NT2/D1 (cell line): Measurements from ENCODE around the gene FYB1.
"Not testable (repeated sequence)": the region's sequence is repeated elsewhere in the genome, so short reads cannot be mapped to it uniquely, and the experiment has no call there.

Experiments
- DNase-seq: peaks from one replicate; pipeline ENCODE4 v3.0.0-alpha.2; 2011; ENCODE audit warnings: low read depth, low spot score
- H3K27me3 ChIP-seq: 2 replicates; pipeline ENCODE4 v1.6.0; 2011; ENCODE audit warnings: mild to moderate bottlenecking; ENCODE audit not compliant: insufficient read length, insufficient read depth
- H3K36me3 ChIP-seq: 2 replicates; pipeline ENCODE4 v1.6.1; 2011; ENCODE audit warnings: mild to moderate bottlenecking, low read length, mixed read lengths; ENCODE audit not compliant: insufficient read depth, insufficient read length
- H3K4me1 ChIP-seq: 2 replicates; pipeline ENCODE4 v1.5.1; 2011; ENCODE audit not compliant: insufficient read depth, insufficient read length
- H3K4me3 ChIP-seq: 2 replicates; pipeline ENCODE4 v1.5.1; 2011; ENCODE audit warnings: low read depth; ENCODE audit not compliant: insufficient read length
- H3K9ac ChIP-seq: 2 replicates; pipeline ENCODE4 v1.6.0; 2011; ENCODE audit warnings: low read depth; ENCODE audit not compliant: insufficient read length
- H3K9me3 ChIP-seq: 2 replicates; pipeline ENCODE4 v1.5.1; 2011; ENCODE audit warnings: mild to moderate bottlenecking, low read length; ENCODE audit not compliant: insufficient read depth
- SUZ12 ChIP-seq: IDR thresholded peaks from 2 replicates; pipeline ENCODE4 v1.6.1; 2011; ENCODE audit not compliant: insufficient read length, insufficient read depth; ENCODE audit errors: extremely low read depth
- YY1 ChIP-seq: IDR thresholded peaks from 2 replicates; pipeline ENCODE4 v1.6.1; 2011; ENCODE audit not compliant: insufficient read length, insufficient read depth
- ZNF274 ChIP-seq: IDR thresholded peaks from 2 replicates; pipeline ENCODE4 v1.6.1; 2011; ENCODE audit warnings: mild to moderate bottlenecking, low read depth, low read length

Gene FYB1

GRCh38 chr5:39238366-39239105, 19.2 kb upstream of the FYB1 start:
- Histone ChIP-seq H3K9ac (no peak overlapping the region), H3K27me3 (no peaks in the 10 kb centered on the region), H3K9me3 (no peaks in the 10 kb centered on the region), H3K4me3 (no peak overlapping the region), H3K36me3 (no peaks in the 10 kb centered on the region), H3K4me1 (no peaks in the 10 kb centered on the region)
- TF ChIP-seq SUZ12 (no peak), YY1 (no peak), ZNF274 (no peak)
- no peak for DNase-seq

- TF ChIP-seq YY1 (no peak), ZNF274 (no peak), SUZ12 (no peak)
- Histone ChIP-seq H3K4me1 (no peaks in the 10 kb centered on the region), H3K9me3 (no peaks in the 10 kb centered on the region), H3K27me3 (no peaks in the 10 kb centered on the region), H3K4me3 (no peak overlapping the region), H3K36me3 (no peaks in the 10 kb centered on the region), H3K9ac (no peak overlapping the region)
- no peak for DNase-seq
Measured at GRCh38 chr5:39236718-39237117, 17.4 kb upstream of the FYB1 start.

- no peak for DNase-seq
- TF ChIP-seq YY1: no peak
- no peak for TF ChIP-seq ZNF274
- no peak for TF ChIP-seq SUZ12
- H3K36me3 ChIP-seq: no peaks in the 10 kb centered on the region
Measured at GRCh38 chr5:39235648-39236047, 16.3 kb upstream of the FYB1 start.

GRCh38 chr5:39234494-39234893, 15.1 kb upstream of the FYB1 start:
- H3K4me3 ChIP-seq, H3K9ac ChIP-seq, H3K27me3 ChIP-seq, DNase-seq, H3K4me1 ChIP-seq, H3K36me3 ChIP-seq, H3K9me3 ChIP-seq: not testable (repeated sequence)

More at GRCh38 chr5:39235648-39236047, 16.3 kb upstream of the FYB1 start:
- H3K4me3 ChIP-seq: no peak overlapping the region
- no peak overlapping the region for H3K9ac ChIP-seq
- H3K27me3 ChIP-seq: no peaks in the 10 kb centered on the region
- H3K9me3 ChIP-seq: no peaks in the 10 kb centered on the region
- H3K4me1 ChIP-seq: no peaks in the 10 kb centered on the region

GRCh38 chr5:39233783-39234182, 14.4 kb upstream of the FYB1 start:
- H3K4me1 ChIP-seq: no peaks in the 10 kb centered on the region
- no peaks in the 10 kb centered on the region for H3K36me3 ChIP-seq
- H3K9ac ChIP-seq: no peak overlapping the region
- H3K27me3 ChIP-seq: no peaks in the 10 kb centered on the region
- H3K4me3 ChIP-seq: no peak overlapping the region
- no peaks in the 10 kb centered on the region for H3K9me3 ChIP-seq
- no peak for DNase-seq
- TF ChIP-seq YY1 (no peak), ZNF274 (no peak), SUZ12 (no peak)

GRCh38 chr5:39231705-39232525, 12.6 kb upstream of the FYB1 start:
- DNase-seq: no peak
- Histone ChIP-seq H3K27me3 (no peaks in the 10 kb centered on the region), H3K4me1 (no peaks in the 10 kb centered on the region), H3K9ac (no peak overlapping the region), H3K9me3 (no peaks in the 10 kb centered on the region), H3K4me3 (no peak overlapping the region), H3K36me3 (no peaks in the 10 kb centered on the region)
- TF ChIP-seq SUZ12 (no peak), ZNF274 (no peak), YY1 (no peak)

- no peaks in the 10 kb centered on the region for H3K27me3 ChIP-seq
- TF ChIP-seq ZNF274: no peak
- no peak for TF ChIP-seq YY1
- TF ChIP-seq SUZ12: no peak
- no peaks in the 10 kb centered on the region for H3K4me1 ChIP-seq
- H3K9ac ChIP-seq: no peak overlapping the region
- no peak overlapping the region for H3K4me3 ChIP-seq
- DNase-seq: no peak
- H3K9me3 ChIP-seq: no peaks in the 10 kb centered on the region
- no peaks in the 10 kb centered on the region for H3K36me3 ChIP-seq
Measured at GRCh38 chr5:39228596-39228995, 9.2 kb upstream of the FYB1 start.
